HG03439 (cell line): ENCODE results near the gene BUD31.
"Not testable (repeated sequence)": the region's sequence is repeated elsewhere in the genome, so short reads cannot be mapped to it uniquely, and the experiment has no call there.

Source experiments
- ATAC-seq: cut with Tn5 transposase; IDR thresholded peaks from one replicate; pipeline ENCODE4 v1.9.1; 2021; ENCODE audit warnings: mild to moderate bottlenecking, moderate library complexity; ENCODE audit not compliant: unreplicated experiment

Gene BUD31

GRCh38 chr7:99397297-99397983 is 11.3 kb upstream of the BUD31 start:
- no peak for ATAC-seq

GRCh38 chr7:99398891-99399445 is 9.8 kb upstream of the BUD31 start:
- no peak for ATAC-seq

DNA sequence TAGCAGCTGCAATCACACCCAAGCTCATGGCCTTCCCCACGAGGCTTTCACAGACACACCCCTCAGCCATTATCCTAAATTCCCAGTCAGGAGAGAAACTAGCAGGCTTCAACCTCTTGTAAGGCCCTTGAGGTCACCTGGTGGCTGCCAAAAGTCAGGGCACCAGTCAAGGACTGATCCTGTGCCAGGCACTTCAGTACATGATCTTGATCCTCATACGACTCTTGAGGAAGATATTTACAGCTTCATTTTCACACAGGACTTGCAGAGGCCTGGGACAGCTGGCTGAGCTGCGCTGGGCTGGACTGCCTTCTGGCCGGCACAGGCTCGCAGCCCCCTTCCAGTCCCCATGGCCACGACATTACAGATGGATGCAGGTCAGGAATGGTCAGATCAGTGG is 9.2 kb upstream of the BUD31 start:
- ATAC-seq = no peak

GRCh38 chr7:99402854-99403253 is 5.9 kb upstream of the BUD31 start:
- ATAC-seq = no peak

GRCh38 chr7:99403764-99404163 is 5.0 kb upstream of the BUD31 start:
- no peak for ATAC-seq

GRCh38 chr7:99404235-99404976 is 4.4 kb upstream of the BUD31 start:
- ATAC-seq = no peak

- ATAC-seq = no peak
Measured at GRCh38 chr7:99404977-99405320, 3.8 kb upstream of the BUD31 start.

GRCh38 chr7:99406557-99406956 is 2.2 kb upstream of the BUD31 start:
- ATAC-seq = no peak

GRCh38 chr7:99407872-99408378 is 844 bp upstream of the BUD31 start:
- no peak for ATAC-seq

DNA sequence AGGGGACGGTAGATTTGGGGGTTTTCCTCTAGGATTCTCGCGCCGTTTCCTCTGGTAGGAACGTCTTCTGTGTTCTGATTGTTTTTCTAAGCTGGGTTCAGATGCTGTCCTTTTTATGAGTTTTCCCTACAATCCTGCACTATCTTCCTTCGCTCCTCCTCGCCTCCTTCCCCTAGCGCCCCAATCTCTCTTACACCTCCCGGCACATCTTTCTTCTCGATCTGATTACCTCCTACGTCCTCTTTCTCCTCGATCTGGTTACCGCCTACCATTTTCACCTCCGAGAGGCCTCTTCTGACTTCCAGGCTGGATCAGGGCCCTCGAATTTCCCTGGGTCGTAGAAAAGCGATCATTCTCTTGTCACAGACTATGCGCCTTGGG is 413 bp downstream of the BUD31 start:
- ATAC-seq = peak; percentile 8

DNA sequence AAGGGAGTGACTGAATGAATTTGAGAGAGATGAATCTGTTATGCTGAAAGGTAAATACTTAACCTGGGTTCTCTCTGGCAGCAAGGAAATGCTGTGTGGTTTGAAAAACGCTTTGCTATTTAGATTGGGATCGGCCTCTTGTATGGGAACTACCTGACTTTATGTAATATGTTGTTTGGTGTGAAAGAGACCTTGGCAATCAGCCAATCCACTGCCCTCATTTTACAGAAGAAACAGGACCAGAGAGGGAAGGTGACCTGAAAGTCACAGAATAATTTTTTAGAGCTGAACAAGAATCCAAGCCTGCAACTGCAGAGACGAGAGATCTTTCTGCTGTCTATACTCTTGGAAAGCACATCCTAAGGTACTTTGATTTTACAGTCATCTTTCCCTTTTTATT is 1.0 kb downstream of the BUD31 start:
- ATAC-seq = no peak

DNA sequence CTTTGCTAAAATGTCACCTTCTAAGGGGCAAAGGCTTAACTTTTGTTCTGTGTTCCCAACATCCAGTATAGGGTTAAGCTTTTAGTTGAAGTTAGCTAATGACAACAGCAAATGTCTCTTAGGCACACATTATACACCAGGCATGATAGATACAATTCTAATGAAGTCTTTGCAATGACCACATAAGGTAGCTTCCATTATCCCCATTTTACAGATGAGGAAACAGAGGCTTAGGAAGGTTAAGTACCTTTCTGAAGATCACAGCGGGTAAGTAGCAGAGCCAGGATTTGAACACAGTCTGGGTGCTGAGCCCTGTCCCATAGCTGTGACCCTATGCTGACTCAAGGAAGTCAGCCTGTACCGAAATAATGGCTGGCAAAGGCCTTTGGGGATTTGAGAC is 1.9 kb downstream of the BUD31 start:
- ATAC-seq = no peak

GRCh38 chr7:99415513-99416127 is 6.9 kb downstream of the BUD31 start:
- ATAC-seq = not testable (repeated sequence)

GRCh38 chr7:99418260-99418659 is 9.5 kb downstream of the BUD31 start:
- ATAC-seq = no peak

GRCh38 chr7:99419323-99420021 is 10.7 kb downstream of the BUD31 start:
- no peak for ATAC-seq

- no peak for ATAC-seq
Measured at GRCh38 chr7:99420213-99420612, 11.4 kb downstream of the BUD31 start.

DNA sequence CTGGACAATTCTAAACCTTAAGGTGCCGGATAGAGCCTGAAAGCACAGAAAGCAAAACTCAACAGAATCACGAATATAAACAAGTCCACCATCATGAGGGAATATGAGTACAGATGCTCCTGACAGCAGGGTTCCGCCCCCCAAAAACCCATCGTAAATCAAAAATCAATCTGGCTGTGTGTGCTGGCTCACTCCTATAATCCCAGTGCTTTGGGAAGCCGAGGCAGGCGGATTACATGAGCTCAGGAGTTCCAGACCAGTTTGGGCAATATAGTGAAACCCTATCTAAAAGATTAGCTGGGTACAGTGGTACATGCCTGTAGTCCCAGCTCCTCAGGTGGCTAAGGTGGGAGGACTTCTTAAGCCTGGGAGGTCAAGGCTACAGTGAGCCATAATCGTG is 12.2 kb downstream of the BUD31 start:
- ATAC-seq = no peak

- no peak for ATAC-seq
Measured at GRCh38 chr7:99422186-99422585, 13.4 kb downstream of the BUD31 start.

DNA sequence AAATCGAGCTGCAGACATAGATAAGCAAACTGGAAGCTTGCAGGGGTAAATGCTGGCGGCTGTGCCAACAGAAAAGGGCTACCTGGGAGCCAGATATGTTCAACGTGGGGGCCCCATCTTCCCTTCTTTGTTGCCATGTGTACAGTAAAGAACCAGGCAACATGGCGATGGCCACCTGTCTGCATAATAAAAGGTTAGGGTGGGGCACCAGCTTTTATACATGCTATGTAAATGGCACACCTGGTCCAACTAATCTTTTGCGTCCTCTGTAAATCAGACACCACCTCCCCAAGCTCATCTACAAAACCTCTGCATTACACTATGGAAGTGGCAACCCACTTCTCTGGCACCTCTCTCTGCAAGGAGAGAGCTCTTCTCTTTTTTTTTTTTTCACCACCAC is 13.9 kb downstream of the BUD31 start:
- no peak for ATAC-seq

DNA sequence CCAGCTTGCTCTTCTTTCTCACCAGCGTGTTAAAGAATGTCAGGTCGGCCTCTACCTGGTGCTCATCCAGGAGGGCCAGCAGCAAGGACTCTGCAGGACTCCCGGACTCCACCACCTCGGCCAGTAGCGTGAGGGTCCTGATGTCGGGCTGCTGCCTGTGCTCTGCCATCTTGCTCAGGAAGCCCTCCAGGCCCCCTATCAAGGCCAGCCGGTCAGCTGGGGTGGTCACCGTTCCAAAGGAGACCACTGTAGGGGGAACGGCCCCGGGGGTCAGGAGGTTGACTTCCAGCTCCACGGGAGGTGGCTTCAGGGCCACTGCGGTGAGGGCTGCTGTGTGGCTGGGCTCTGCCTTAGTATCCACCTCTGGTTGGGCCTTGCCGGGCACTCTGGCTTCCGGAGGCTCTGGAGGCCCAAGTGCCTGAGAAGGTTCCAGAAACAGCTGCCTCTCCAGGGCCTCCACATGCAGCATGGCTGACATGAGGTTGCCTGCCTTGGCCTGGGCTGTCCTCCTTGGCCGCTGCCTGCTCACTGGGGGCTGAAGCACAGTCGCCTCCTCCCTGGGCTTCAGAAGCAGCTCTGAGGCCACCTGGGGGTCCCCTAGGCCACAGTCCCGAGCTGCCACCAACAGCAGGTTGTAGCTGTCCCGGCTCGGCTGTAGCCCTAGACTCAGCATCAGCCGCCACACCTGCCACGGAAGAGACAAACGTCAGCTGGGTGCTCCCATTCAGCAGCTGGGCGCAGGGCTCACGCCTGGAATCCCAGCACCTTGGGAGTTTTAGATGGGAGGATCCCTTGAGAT is 16.4 kb downstream of the BUD31 start:
- ATAC-seq = no peak
